ENCODE data around the gene BCL2. TPM values are rescaled to one million over a fixed set of nuclear protein-coding genes. Genes with fewer than 3 reads are reported as not detected.

BCL2 gene
- total RNA-seq, 1 experiment from 2014 or later: 1.5 TPM

- TF ChIP-seq EZH2phosphoT487 (IDR thresholded peaks at IDR 0.05; ENCODE audit: borderline replicate concordance, low read length) (no peak), CTCF (conservative IDR thresholded peaks at IDR 0.05; ENCODE audit: low read depth, low read length) (peak; percentile 77)
- peaks cover 8% of the 10 kb centered on the region; the same call in 1 of the 2 replicates for H3K27me3 ChIP-seq (ENCODE audit: low read length)
- ChIA-PET POLR2A (ENCODE audit: unreplicated experiment) (no interaction called here), CTCF (no interaction called here)
- H3K4me3 ChIP-seq (ENCODE audit: low read length): no peak overlapping the region
- peak; percentile 62 for ATAC-seq
- H3K4me1 ChIP-seq (ENCODE audit: insufficient read depth, low read length): no peaks in the 10 kb centered on the region
- H3K27ac ChIP-seq (ENCODE audit: low read length): no peak overlapping the region
- peak; percentile 69 for DNase-seq
- no TSS peak for BruUV-seq (replicated peaks)
- H3K9me2 ChIP-seq (replicated peaks; ENCODE audit: low read length): no peaks in the 10 kb centered on the region
- intact Hi-C loops (cut with micrococcal nuclease): loop anchor here (1.0 kb wide), 1 partner anchor 192 kb away; no protein-coding TSS in a partner anchor
- no peaks in the 10 kb centered on the region for H3K36me3 ChIP-seq (ENCODE audit: low read depth, low read length)
- H3F3A ChIP-seq (ENCODE audit: low read length, unreplicated experiment): no peaks in the 10 kb centered on the region
- no peak overlapping the region for H3K4me2 ChIP-seq (ENCODE audit: low read length)
- no peak overlapping the region for H2AFZ ChIP-seq (ENCODE audit: low read length)
- no peaks in the 10 kb centered on the region for H3K79me2 ChIP-seq (ENCODE audit: low read length)
- no peak overlapping the region for H3K9ac ChIP-seq (ENCODE audit: low read length)
- H4K20me1 ChIP-seq (ENCODE audit: low read length): no peaks in the 10 kb centered on the region
- no peaks in the 10 kb centered on the region for H3K9me3 ChIP-seq (ENCODE audit: low read length)
These were observed 188.2 kb downstream of the BCL2 start for GRCh38 chr18:63131106-63131958.

GRCh38 chr18:63130176-63130575 is 189.4 kb downstream of the BCL2 start:
- H3K9me3 ChIP-seq (ENCODE audit: low read length): no peaks in the 10 kb centered on the region
- CTCF ChIA-PET: interaction anchor here (0.6 kb wide), 1 partner anchor 305 kb away, joined by 3 read pairs; no protein-coding TSS in a partner anchor
- H2AFZ ChIP-seq (ENCODE audit: low read length): no peak overlapping the region
- no peak overlapping the region for H3K9ac ChIP-seq (ENCODE audit: low read length)
- TF ChIP-seq EZH2phosphoT487 (IDR thresholded peaks at IDR 0.05; ENCODE audit: borderline replicate concordance, low read length) (no peak), CTCF (conservative IDR thresholded peaks at IDR 0.05; ENCODE audit: low read depth, low read length) (no peak), EZH2 (IDR thresholded peaks at IDR 0.05; ENCODE audit: low read length, unreplicated experiment) (no peak)
- H3K4me2 ChIP-seq (ENCODE audit: low read length): no peak overlapping the region
- POLR2A ChIA-PET (ENCODE audit: unreplicated experiment): no interaction called here
- H3K4me1 ChIP-seq (ENCODE audit: insufficient read depth, low read length): no peaks in the 10 kb centered on the region
- BruUV-seq (replicated peaks): no TSS peak
- no peaks in the 10 kb centered on the region for H3K79me2 ChIP-seq (ENCODE audit: low read length)
- DNase-seq (no peak), ATAC-seq (peak; percentile 24; the same call in 1 of the 2 replicates)
- H3K4me3 ChIP-seq (ENCODE audit: low read length): no peak overlapping the region
- H3F3A ChIP-seq (ENCODE audit: low read length, unreplicated experiment): no peaks in the 10 kb centered on the region
- peaks cover 8% of the 10 kb centered on the region; the same call in 1 of the 2 replicates for H3K27me3 ChIP-seq (ENCODE audit: low read length)
- H4K20me1 ChIP-seq (ENCODE audit: low read length): no peaks in the 10 kb centered on the region
- H3K9me2 ChIP-seq (replicated peaks; ENCODE audit: low read length): no peaks in the 10 kb centered on the region
- no peak overlapping the region for H3K27ac ChIP-seq (ENCODE audit: low read length)
- intact Hi-C loops (cut with micrococcal nuclease): loop anchor here (1.0 kb wide), 1 partner anchor 309 kb away; no protein-coding TSS in a partner anchor
- no peaks in the 10 kb centered on the region for H3K36me3 ChIP-seq (ENCODE audit: low read depth, low read length)
